ENCODE results near the gene GSG1L.

GSG1L gene

GRCh38 chr16:28063591-28064061 lies at the start of gene GSG1L:
Gene GSG1L, minus strand, starts transcription at chr16:28063714. Its CDS starts 290 bp downstream, at chr16:28063424.
- Mint-ChIP-seq H3K4me3 (peak within 1 kb of the TSS; percentile 66), H3K4me1 (no peaks in the 10 kb centered on the region), H3K36me3 (no peaks in the 10 kb centered on the region), H3K9me3 (no peaks in the 10 kb centered on the region), H3K27ac (no peak within 1 kb of the TSS), H3K27me3 (peaks cover 37% of the 10 kb centered on the region)
- no peak for DNase-seq (ENCODE audit: low spot score in 2 of 2)
- peak; percentile 42 for ATAC-seq (ENCODE audit: low read depth)

GRCh38 chr16:28112908-28113307 lies 49.4 kb upstream of the GSG1L start:
- ATAC-seq (ENCODE audit: low read depth), result no peak

GRCh38 chr16:28110977-28111376 lies 47.5 kb upstream of the GSG1L start:
- peaks cover 9% of the 10 kb centered on the region for H3K4me1 Mint-ChIP-seq
- no peaks in the 10 kb centered on the region for H3K9me3 Mint-ChIP-seq
- no peak for DNase-seq (ENCODE audit: low spot score in 2 of 2)
- H3K36me3 Mint-ChIP-seq, result peaks cover 33% of the 10 kb centered on the region
- H3K27me3 Mint-ChIP-seq, result no peaks in the 10 kb centered on the region
- no peak overlapping the region for H3K4me3 Mint-ChIP-seq
- no peak overlapping the region for H3K27ac Mint-ChIP-seq
- no peak for ATAC-seq (ENCODE audit: low read depth)

More at GRCh38 chr16:28112908-28113307, 49.4 kb upstream of the GSG1L start:
- Mint-ChIP-seq H3K9me3 (no peaks in the 10 kb centered on the region), H3K27me3 (no peaks in the 10 kb centered on the region), H3K4me1 (peaks cover 9% of the 10 kb centered on the region), H3K27ac (peak overlapping the region; percentile 65), H3K4me3 (no peak overlapping the region), H3K36me3 (peaks cover 34% of the 10 kb centered on the region)
- no peak for DNase-seq (ENCODE audit: low spot score in 2 of 2)

GRCh38 chr16:28110479-28110878 lies 47.0 kb upstream of the GSG1L start:
- Mint-ChIP-seq H3K4me3 (no peak overlapping the region), H3K27ac (peak overlapping the region; percentile 70), H3K27me3 (no peaks in the 10 kb centered on the region), H3K9me3 (no peaks in the 10 kb centered on the region), H3K36me3 (peaks cover 28% of the 10 kb centered on the region), H3K4me1 (peaks cover 9% of the 10 kb centered on the region)
- no peak for DNase-seq (ENCODE audit: low spot score in 2 of 2)
- ATAC-seq (ENCODE audit: low read depth), result no peak

GRCh38 chr16:28110074-28110473 lies 46.6 kb upstream of the GSG1L start:
- ATAC-seq (ENCODE audit: low read depth) (no peak), DNase-seq (ENCODE audit: low spot score in 2 of 2) (no peak)
- no peaks in the 10 kb centered on the region for H3K27me3 Mint-ChIP-seq
- H3K9me3 Mint-ChIP-seq, result no peaks in the 10 kb centered on the region
- peak overlapping the region; percentile 70 for H3K27ac Mint-ChIP-seq
- peaks cover 27% of the 10 kb centered on the region for H3K36me3 Mint-ChIP-seq
- peaks cover 9% of the 10 kb centered on the region for H3K4me1 Mint-ChIP-seq
- H3K4me3 Mint-ChIP-seq, result no peak overlapping the region

GRCh38 chr16:28108590-28109247 lies 45.2 kb upstream of the GSG1L start:
- Mint-ChIP-seq H3K9me3 (no peaks in the 10 kb centered on the region), H3K27ac (no peak overlapping the region), H3K4me1 (peaks cover 9% of the 10 kb centered on the region), H3K27me3 (no peaks in the 10 kb centered on the region), H3K36me3 (peaks cover 28% of the 10 kb centered on the region), H3K4me3 (no peak overlapping the region)
- ATAC-seq (ENCODE audit: low read depth) (no peak), DNase-seq (ENCODE audit: low spot score in 2 of 2) (no peak)

- H3K27ac Mint-ChIP-seq, result no peak overlapping the region
- H3K27me3 Mint-ChIP-seq, result no peaks in the 10 kb centered on the region
- H3K4me3 Mint-ChIP-seq, result no peak overlapping the region
- peaks cover 29% of the 10 kb centered on the region for H3K36me3 Mint-ChIP-seq
- ATAC-seq (ENCODE audit: low read depth), result no peak
- peaks cover 5% of the 10 kb centered on the region for H3K4me1 Mint-ChIP-seq
- no peaks in the 10 kb centered on the region for H3K9me3 Mint-ChIP-seq
- DNase-seq (ENCODE audit: low spot score in 2 of 2), result no peak
Observed at GRCh38 chr16:28107232-28107631, 43.7 kb upstream of the GSG1L start.

- no peak for ATAC-seq (ENCODE audit: low read depth)
- H3K27ac Mint-ChIP-seq, result no peak overlapping the region
Observed at GRCh38 chr16:28106467-28107215, 43.1 kb upstream of the GSG1L start.

GRCh38 chr16:28105954-28106353 lies 42.4 kb upstream of the GSG1L start:
- H3K27me3 Mint-ChIP-seq, result no peaks in the 10 kb centered on the region
- H3K36me3 Mint-ChIP-seq, result peaks cover 33% of the 10 kb centered on the region
- H3K9me3 Mint-ChIP-seq, result no peaks in the 10 kb centered on the region
- peaks cover 5% of the 10 kb centered on the region for H3K4me1 Mint-ChIP-seq
- DNase-seq (ENCODE audit: low spot score in 2 of 2), result no peak
- H3K4me3 Mint-ChIP-seq, result no peak overlapping the region
- no peak for ATAC-seq (ENCODE audit: low read depth)
- H3K27ac Mint-ChIP-seq, result no peak overlapping the region

More at GRCh38 chr16:28106467-28107215, 43.1 kb upstream of the GSG1L start:
- no peak overlapping the region for H3K4me3 Mint-ChIP-seq
- H3K27me3 Mint-ChIP-seq, result no peaks in the 10 kb centered on the region
- H3K4me1 Mint-ChIP-seq, result peaks cover 5% of the 10 kb centered on the region
- no peaks in the 10 kb centered on the region for H3K9me3 Mint-ChIP-seq
- no peak for DNase-seq (ENCODE audit: low spot score in 2 of 2)
- peaks cover 33% of the 10 kb centered on the region for H3K36me3 Mint-ChIP-seq

- H3K27me3 Mint-ChIP-seq, result no peaks in the 10 kb centered on the region
- H3K4me3 Mint-ChIP-seq, result no peak overlapping the region
- peaks cover 32% of the 10 kb centered on the region for H3K36me3 Mint-ChIP-seq
- H3K27ac Mint-ChIP-seq, result no peak overlapping the region
- peaks cover under 1% of the 10 kb centered on the region for H3K4me1 Mint-ChIP-seq
- ATAC-seq (ENCODE audit: low read depth), result no peak
- H3K9me3 Mint-ChIP-seq, result no peaks in the 10 kb centered on the region
- DNase-seq (ENCODE audit: low spot score in 2 of 2), result no peak
Observed at GRCh38 chr16:28105297-28105696, 41.8 kb upstream of the GSG1L start.

GRCh38 chr16:28104404-28104803 lies 40.9 kb upstream of the GSG1L start:
- Mint-ChIP-seq H3K4me1 (no peaks in the 10 kb centered on the region), H3K36me3 (peaks cover 31% of the 10 kb centered on the region), H3K4me3 (no peak overlapping the region), H3K27me3 (no peaks in the 10 kb centered on the region), H3K9me3 (no peaks in the 10 kb centered on the region), H3K27ac (no peak overlapping the region)
- no peak for DNase-seq (ENCODE audit: low spot score in 2 of 2)
- no peak for ATAC-seq (ENCODE audit: low read depth)

GRCh38 chr16:28103516-28104170 lies 40.1 kb upstream of the GSG1L start:
- peaks cover 32% of the 10 kb centered on the region for H3K36me3 Mint-ChIP-seq
- H3K4me3 Mint-ChIP-seq, result no peak overlapping the region
- H3K27me3 Mint-ChIP-seq, result no peaks in the 10 kb centered on the region
- no peaks in the 10 kb centered on the region for H3K4me1 Mint-ChIP-seq
- ATAC-seq (ENCODE audit: low read depth), result no peak
- H3K9me3 Mint-ChIP-seq, result no peaks in the 10 kb centered on the region
- no peak for DNase-seq (ENCODE audit: low spot score in 2 of 2)
- no peak overlapping the region for H3K27ac Mint-ChIP-seq

GRCh38 chr16:28101533-28101890 lies 38.0 kb upstream of the GSG1L start:
- ATAC-seq (ENCODE audit: low read depth) (no peak), DNase-seq (ENCODE audit: low spot score in 2 of 2) (no peak)
- H3K36me3 Mint-ChIP-seq, result peaks cover 42% of the 10 kb centered on the region
- H3K4me3 Mint-ChIP-seq, result no peak overlapping the region
- no peaks in the 10 kb centered on the region for H3K27me3 Mint-ChIP-seq
- peak overlapping the region; percentile 14 for H3K27ac Mint-ChIP-seq
- H3K4me1 Mint-ChIP-seq, result no peaks in the 10 kb centered on the region
- H3K9me3 Mint-ChIP-seq, result no peaks in the 10 kb centered on the region

GRCh38 chr16:28100810-28101532 lies 37.5 kb upstream of the GSG1L start:
- no peak for ATAC-seq (ENCODE audit: low read depth)
- Mint-ChIP-seq H3K27ac (no peak overlapping the region), H3K36me3 (peaks cover 41% of the 10 kb centered on the region)

More at GRCh38 chr16:28100810-28101532, 37.5 kb upstream of the GSG1L start:
- no peaks in the 10 kb centered on the region for H3K9me3 Mint-ChIP-seq
- no peaks in the 10 kb centered on the region for H3K27me3 Mint-ChIP-seq
- H3K4me3 Mint-ChIP-seq, result no peak overlapping the region
- no peaks in the 10 kb centered on the region for H3K4me1 Mint-ChIP-seq
- DNase-seq (ENCODE audit: low spot score in 2 of 2), result no peak

Data from memory B cell (primary cell).